Type B pancreatic cell (in vitro differentiated cells): Measurements from ENCODE around the gene NPAS3. TPM values are rescaled to one million over a fixed set of nuclear protein-coding genes. Genes with fewer than 3 reads are reported as not detected.

ENCODE experiments used
- DNase-seq: peaks from one replicate; pipeline ENCODE4 v3.0.0; 2021; ENCODE audit warnings: mixed read lengths; ENCODE audit not compliant: unreplicated experiment; ENCODE audit errors: extremely low spot score
- H3K27ac Mint-ChIP-seq: 2 replicates; pipeline ENCODE4 v1.8.0; 2021; ENCODE audit warnings: mild to moderate bottlenecking, mixed read lengths
- H3K27me3 Mint-ChIP-seq: 2 replicates; pipeline ENCODE4 v1.8.0; 2021; ENCODE audit warnings: mixed read lengths
- H3K36me3 Mint-ChIP-seq: 2 replicates; pipeline ENCODE4 v1.8.0; 2021; ENCODE audit warnings: mixed read lengths
- H3K4me1 Mint-ChIP-seq: one replicate; pipeline ENCODE4 v1.8.0; 2021; ENCODE audit warnings: mixed read lengths; ENCODE audit not compliant: unreplicated experiment
- H3K4me3 Mint-ChIP-seq: 2 replicates; pipeline ENCODE4 v1.8.0; 2021; ENCODE audit warnings: mild to moderate bottlenecking, mixed read lengths
- H3K9me3 Mint-ChIP-seq: 2 replicates; pipeline ENCODE4 v1.8.0; 2021; ENCODE audit warnings: mixed read lengths
- total RNA-seq: library from RNA; stranded (reverse); gene quantifications from 2 replicates; pipeline ENCODE4 v1.2.1, GENCODE V29; 2021; ENCODE audit warnings: low replicate concordance
- TF ChIP-seq, protein P1 (sequence below): fragments of 200-600 bp; sonication (generic); conservative IDR thresholded peaks from 2 replicates; pipeline ENCODE4 v1.5.0; 2021; ENCODE audit warnings: antibody characterized with exemption, mild to moderate bottlenecking

NPAS3 gene
- total RNA-seq, 1 donor from 2014 or later, result 8.7 TPM

DNA sequence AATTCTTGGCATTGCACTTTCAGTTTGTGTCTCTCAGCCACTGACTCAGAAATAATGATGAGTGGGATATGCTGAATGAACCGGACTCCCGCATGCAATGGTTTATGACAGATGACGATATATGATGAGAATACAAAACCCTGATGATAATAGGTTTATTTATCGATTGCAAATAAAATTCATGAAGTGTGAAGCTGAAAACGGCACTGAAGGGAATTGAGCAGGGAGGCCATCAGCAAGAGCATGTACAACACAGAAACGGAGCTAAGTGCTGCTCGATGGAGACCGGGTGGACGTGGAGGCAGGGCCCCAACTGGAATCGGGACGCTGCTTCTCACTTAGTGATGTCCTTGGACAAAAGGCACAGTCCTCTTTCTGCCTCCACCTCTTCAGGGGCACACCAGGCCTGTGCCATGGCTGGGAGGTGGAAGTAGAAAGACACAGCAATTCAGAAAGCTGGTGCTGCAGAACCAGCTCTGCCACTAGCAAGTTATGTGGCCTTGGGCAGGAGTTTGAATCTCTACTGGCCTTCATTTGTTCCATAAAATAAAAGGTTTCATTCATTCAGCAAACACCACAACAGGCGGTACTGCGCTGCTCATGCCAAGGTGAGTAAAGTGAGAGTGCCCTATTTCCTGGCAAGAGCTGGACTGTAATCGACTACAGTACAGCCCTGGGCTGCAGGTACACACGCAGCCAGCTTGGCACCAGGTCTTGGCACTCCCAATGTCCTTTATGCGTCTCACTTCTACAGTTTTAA, 895.2 kb downstream of the NPAS3 start:
- H3K27ac Mint-ChIP-seq, result no peak overlapping the region
- peaks cover 4% of the 10 kb centered on the region for H3K27me3 Mint-ChIP-seq
- peaks cover 4% of the 10 kb centered on the region for H3K9me3 Mint-ChIP-seq
- peaks cover 18% of the 10 kb centered on the region for H3K4me1 Mint-ChIP-seq
- no peaks in the 10 kb centered on the region for H3K36me3 Mint-ChIP-seq
- H3K4me3 Mint-ChIP-seq, result no peak overlapping the region
- TF ChIP-seq, protein P1, sequence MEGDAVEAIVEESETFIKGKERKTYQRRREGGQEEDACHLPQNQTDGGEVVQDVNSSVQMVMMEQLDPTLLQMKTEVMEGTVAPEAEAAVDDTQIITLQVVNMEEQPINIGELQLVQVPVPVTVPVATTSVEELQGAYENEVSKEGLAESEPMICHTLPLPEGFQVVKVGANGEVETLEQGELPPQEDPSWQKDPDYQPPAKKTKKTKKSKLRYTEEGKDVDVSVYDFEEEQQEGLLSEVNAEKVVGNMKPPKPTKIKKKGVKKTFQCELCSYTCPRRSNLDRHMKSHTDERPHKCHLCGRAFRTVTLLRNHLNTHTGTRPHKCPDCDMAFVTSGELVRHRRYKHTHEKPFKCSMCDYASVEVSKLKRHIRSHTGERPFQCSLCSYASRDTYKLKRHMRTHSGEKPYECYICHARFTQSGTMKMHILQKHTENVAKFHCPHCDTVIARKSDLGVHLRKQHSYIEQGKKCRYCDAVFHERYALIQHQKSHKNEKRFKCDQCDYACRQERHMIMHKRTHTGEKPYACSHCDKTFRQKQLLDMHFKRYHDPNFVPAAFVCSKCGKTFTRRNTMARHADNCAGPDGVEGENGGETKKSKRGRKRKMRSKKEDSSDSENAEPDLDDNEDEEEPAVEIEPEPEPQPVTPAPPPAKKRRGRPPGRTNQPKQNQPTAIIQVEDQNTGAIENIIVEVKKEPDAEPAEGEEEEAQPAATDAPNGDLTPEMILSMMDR, result no peak
- DNase-seq, result no peak

- H3K4me1 Mint-ChIP-seq, result peaks cover 21% of the 10 kb centered on the region
- TF ChIP-seq, protein P1, result no peak
- peaks cover 4% of the 10 kb centered on the region for H3K27me3 Mint-ChIP-seq
- no peak for DNase-seq
- no peak overlapping the region for H3K4me3 Mint-ChIP-seq
- H3K27ac Mint-ChIP-seq, result no peak overlapping the region
- no peaks in the 10 kb centered on the region for H3K36me3 Mint-ChIP-seq
- peaks cover 3% of the 10 kb centered on the region for H3K9me3 Mint-ChIP-seq
These were observed 896.0 kb downstream of the NPAS3 start for GRCh38 chr14:33834466-33835260.

DNA sequence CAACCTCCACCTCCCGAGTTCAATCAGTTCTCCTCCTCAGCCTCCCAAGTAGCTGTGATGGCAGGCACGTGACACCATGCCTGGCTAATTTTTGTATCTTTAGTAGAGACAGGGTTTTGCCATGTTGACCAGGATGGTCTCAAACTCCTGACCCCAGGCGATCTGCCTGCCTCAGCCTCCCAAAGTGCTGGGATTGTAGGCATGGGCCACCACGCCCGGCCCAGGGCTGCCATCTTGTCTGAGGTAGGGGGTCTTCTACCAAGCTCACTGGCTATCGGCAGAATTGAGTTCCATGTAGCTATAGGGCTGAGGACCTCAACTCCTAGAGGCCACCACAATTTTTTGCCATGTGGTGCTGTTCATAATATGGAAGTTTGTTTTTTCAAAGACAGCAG, 896.6 kb downstream of the NPAS3 start:
- H3K9me3 Mint-ChIP-seq, result no peaks in the 10 kb centered on the region
- H3K27me3 Mint-ChIP-seq, result peaks cover 4% of the 10 kb centered on the region
- TF ChIP-seq, protein P1, result no peak
- H3K4me3 Mint-ChIP-seq, result no peak overlapping the region
- H3K4me1 Mint-ChIP-seq, result peaks cover 23% of the 10 kb centered on the region
- H3K27ac Mint-ChIP-seq, result no peak overlapping the region
- no peak for DNase-seq
- no peaks in the 10 kb centered on the region for H3K36me3 Mint-ChIP-seq

GRCh38 chr14:33835677-33836076, 897.0 kb downstream of the NPAS3 start:
- peaks cover 4% of the 10 kb centered on the region for H3K27me3 Mint-ChIP-seq
- no peak overlapping the region for H3K27ac Mint-ChIP-seq
- H3K4me3 Mint-ChIP-seq, result no peak overlapping the region
- H3K9me3 Mint-ChIP-seq, result no peaks in the 10 kb centered on the region
- H3K36me3 Mint-ChIP-seq, result no peaks in the 10 kb centered on the region
- no peak for DNase-seq
- TF ChIP-seq, protein P1, result no peak
- peaks cover 23% of the 10 kb centered on the region for H3K4me1 Mint-ChIP-seq

DNA sequence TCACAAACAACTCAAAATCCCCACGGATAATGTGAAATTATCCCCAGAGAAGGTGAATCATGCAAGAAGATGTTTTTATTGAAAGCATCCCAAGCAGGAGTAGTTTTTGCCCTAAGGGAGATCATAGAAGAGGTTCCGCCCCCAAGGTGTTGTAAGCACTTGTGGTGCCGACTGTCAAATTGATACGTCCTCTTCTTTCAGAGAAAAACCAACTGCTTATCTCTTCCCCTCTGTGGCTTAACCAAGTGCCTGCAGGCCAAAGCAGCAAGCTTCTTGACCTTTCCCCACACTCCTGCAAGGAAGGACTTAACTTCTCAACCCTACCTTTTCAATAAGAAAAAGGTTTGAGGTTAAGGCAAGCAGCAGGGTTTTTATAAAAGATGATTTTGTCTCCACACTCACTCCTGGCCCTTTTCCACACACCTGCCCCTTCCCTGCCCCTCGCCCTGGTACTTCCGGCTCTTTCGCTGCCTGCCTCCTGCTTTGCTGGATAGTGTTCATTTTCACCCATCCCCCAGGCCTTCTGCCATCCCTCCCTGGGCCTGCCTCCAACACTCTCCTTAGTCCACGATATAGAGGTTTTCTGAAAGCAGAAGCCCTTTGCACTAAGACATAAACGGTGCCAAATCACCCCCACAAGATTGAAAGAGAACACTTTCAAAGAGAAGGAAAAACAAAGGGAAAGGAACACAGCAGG, 897.7 kb downstream of the NPAS3 start:
- Mint-ChIP-seq H3K4me3 (no peak overlapping the region), H3K9me3 (no peaks in the 10 kb centered on the region), H3K4me1 (peaks cover 23% of the 10 kb centered on the region), H3K27me3 (peaks cover 4% of the 10 kb centered on the region), H3K36me3 (no peaks in the 10 kb centered on the region), H3K27ac (peak overlapping the region; percentile 34)
- TF ChIP-seq, protein P1, result no peak
- no peak for DNase-seq
